Cardiac muscle cell (in vitro differentiated cells and primary cell): ENCODE measurements around the gene PIK3C2G. TPM values are rescaled to one million over a fixed set of nuclear protein-coding genes. Genes with fewer than 3 reads are reported as not detected.
"Not testable (repeated sequence)": the region's sequence is repeated elsewhere in the genome, so short reads cannot be mapped to it uniquely, and the experiment has no call there.

Source experiments
- DNase-seq, 2 donors: peaks; one replicate each; pipeline versions ENCODE4 v3.0.0 to v3.0.0-alpha.2; 2010 to 2017; ENCODE audit warnings: low read depth in 1 of 2, low spot score in 1 of 2
- H3K27ac ChIP-seq: fragments of 200-600 bp; sonication (generic); 2 replicates; pipeline ENCODE4 v1.5.1; 2016
- H3K27me3 ChIP-seq: fragments of 200-600 bp; sonication (generic); 2 replicates; pipeline ENCODE4 v1.6.0; 2016; ENCODE audit warnings: control low read depth
- H3K36me3 ChIP-seq: fragments of 200-600 bp; sonication (generic); 2 replicates; pipeline ENCODE4 v1.5.1; 2016; ENCODE audit warnings: control low read depth
- H3K4me1 ChIP-seq: fragments of 200-600 bp; sonication (generic); 2 replicates; pipeline ENCODE4 v1.8.1; 2017; ENCODE audit warnings: low read depth, mild to moderate bottlenecking, mixed run types
- H3K4me3 ChIP-seq: fragments of 200-600 bp; sonication (generic); 2 replicates; pipeline ENCODE4 v1.5.1; 2016; ENCODE audit warnings: mild to moderate bottlenecking
- H3K9me3 ChIP-seq: fragments of 200-600 bp; sonication (generic); 2 replicates; pipeline ENCODE4 v1.5.1; 2017; ENCODE audit warnings: low read depth, mild to moderate bottlenecking, control low read depth
- CTCF ChIP-seq: IDR thresholded peaks from 2 replicates; pipeline ENCODE4 v1.5.1; 2012; ENCODE audit warnings: low read depth, mild to moderate bottlenecking, low read length
- polyA plus RNA-seq: library from polyadenylated mRNA; unstranded; fragments of >200 nt; fragmentation: Nextera tagmentation; extraction: Ambion mirVana; gene quantifications from 2 replicates; pipeline ENCODE4 v1.2.1, GENCODE V29; 2016
- total RNA-seq: library from RNA; depleted of rRNA; stranded (reverse); fragments of >200 nt; gene quantifications from 2 replicates; pipeline ENCODE4 v1.2.3, GENCODE V29; 2016

The PIK3C2G gene
- total and polyA plus RNA-seq, 2 experiments from 2014 or later, result not detected

DNA sequence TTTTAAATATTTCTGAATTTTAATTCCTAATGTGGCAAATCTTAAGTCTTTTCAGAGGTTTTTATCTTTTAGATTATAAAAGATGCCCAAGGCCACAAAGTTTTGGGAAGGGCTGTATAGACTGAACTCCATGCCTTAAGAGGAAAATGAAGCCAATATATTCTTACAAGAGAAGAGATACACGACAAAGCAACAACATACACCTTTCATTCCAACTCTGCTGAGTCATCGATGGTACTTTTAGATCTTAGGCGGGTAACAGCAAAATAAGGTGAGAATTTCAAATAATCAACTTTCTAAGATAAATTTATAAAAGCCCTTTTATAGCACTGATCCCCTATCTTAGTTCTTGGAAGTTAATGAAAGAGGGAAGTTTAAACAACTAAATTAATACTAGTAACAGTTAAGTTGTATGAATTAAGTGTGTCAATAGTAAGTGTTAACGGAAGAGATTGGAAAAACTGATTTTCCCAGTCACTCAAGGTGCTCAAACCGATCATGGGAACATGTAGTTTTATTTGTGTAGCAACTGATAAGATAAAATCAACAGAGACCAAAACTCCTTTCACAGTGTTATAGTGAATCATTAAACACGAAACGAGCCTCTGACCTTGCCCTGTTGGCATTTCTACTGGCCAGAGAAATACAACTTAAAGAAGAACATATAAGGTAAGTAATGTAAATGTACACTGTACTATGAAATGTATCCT is 18.8 kb upstream of the PIK3C2G start:
- H3K9me3 ChIP-seq, result no peaks in the 10 kb centered on the region
- H3K4me3 ChIP-seq, result no peak overlapping the region
- TF ChIP-seq CTCF, result no peak
- no peak overlapping the region for H3K27ac ChIP-seq
- H3K27me3 ChIP-seq, result no peaks in the 10 kb centered on the region
- no peaks in the 10 kb centered on the region for H3K4me1 ChIP-seq
- no peak for DNase-seq
- no peaks in the 10 kb centered on the region for H3K36me3 ChIP-seq

DNA sequence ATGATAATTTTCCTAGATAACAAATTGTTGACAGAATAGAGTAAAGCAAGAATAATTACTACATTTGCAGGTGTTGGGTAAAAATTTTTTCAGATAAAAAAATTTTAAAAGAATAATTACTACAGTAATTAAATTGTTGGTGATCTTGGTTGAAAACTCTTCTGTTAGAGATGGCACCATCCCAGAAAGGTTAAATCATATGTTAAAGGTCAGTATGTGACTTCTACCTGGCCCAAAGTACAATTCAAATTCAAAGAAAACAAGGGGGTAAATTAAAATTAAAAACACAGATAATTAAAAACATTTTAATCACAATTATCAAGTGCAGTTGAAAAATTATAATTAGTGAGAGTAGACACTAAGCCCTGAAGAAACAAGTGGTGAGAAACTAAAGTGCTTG is 18.1 kb upstream of the PIK3C2G start:
- H3K4me1 ChIP-seq, result no peaks in the 10 kb centered on the region
- H3K4me3 ChIP-seq, result no peak overlapping the region
- no peak for TF ChIP-seq CTCF
- H3K27ac ChIP-seq, result no peak overlapping the region
- no peaks in the 10 kb centered on the region for H3K9me3 ChIP-seq
- no peaks in the 10 kb centered on the region for H3K36me3 ChIP-seq
- no peaks in the 10 kb centered on the region for H3K27me3 ChIP-seq
- DNase-seq, result no peak

- Histone ChIP-seq H3K4me3 (no peak overlapping the region), H3K27me3 (no peaks in the 10 kb centered on the region), H3K9me3 (no peaks in the 10 kb centered on the region), H3K36me3 (no peaks in the 10 kb centered on the region), H3K4me1 (peaks cover 3% of the 10 kb centered on the region), H3K27ac (no peak overlapping the region)
- TF ChIP-seq CTCF, result no peak
- no peak for DNase-seq
Measured at GRCh38 chr12:18246066-18246465, 15.3 kb upstream of the PIK3C2G start.

DNA sequence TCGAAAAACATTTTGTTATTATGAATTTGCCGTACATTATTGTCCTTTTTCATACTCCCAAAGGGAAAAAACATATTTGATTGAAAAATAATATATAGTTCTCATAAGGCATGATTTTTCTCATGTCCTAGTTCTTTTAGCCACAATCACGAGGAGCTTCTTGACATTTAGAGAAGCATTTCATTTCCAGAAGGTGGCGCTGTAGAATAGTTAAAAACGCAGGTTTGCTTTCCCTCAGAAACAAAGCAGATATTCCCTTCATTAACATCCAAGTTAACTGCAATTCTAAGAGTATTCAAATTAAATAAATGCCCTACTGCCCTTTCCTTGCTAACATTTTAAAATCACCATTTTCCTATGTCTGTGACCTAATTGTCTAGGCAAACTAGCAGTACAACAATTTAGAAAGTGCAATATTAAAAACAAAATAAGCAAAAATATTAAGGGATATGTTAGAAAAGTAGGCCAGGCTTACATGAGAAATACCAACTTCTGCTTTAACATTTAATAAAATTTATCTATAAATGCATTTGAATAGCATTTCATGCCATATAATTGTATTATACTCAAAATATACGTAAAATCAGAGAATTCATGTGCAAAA is 10.9 kb upstream of the PIK3C2G start:
- TF ChIP-seq CTCF, result peak; percentile 64
- Histone ChIP-seq H3K27ac (no peak overlapping the region), H3K27me3 (no peaks in the 10 kb centered on the region), H3K4me1 (peaks cover 3% of the 10 kb centered on the region), H3K9me3 (no peaks in the 10 kb centered on the region), H3K36me3 (no peaks in the 10 kb centered on the region), H3K4me3 (no peak overlapping the region)
- DNase-seq, result peak; percentile 82 to 88

DNA sequence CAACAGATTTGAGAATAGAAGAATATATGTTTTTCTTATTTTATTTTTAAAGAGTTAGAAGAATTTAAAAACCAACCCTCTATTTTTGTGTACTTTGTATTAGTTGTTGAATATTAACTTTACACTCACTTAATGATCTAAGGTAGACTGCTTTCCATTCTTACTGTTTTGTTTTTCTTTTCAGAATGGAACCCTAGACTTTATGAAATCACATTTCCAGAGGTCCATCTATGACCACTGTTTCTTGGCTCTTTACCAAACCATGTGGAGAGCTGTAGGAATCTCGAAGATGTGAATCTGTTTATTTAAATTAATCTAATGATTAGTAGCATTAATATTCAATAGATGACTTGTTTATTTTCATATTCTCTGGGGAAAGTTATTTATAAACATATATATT is 7.2 kb upstream of the PIK3C2G start:
- no peak overlapping the region for H3K4me3 ChIP-seq
- H3K27me3 ChIP-seq, result no peaks in the 10 kb centered on the region
- TF ChIP-seq CTCF, result no peak
- H3K36me3 ChIP-seq, result no peaks in the 10 kb centered on the region
- no peak overlapping the region for H3K27ac ChIP-seq
- DNase-seq, result no peak
- peaks cover 3% of the 10 kb centered on the region for H3K4me1 ChIP-seq
- H3K9me3 ChIP-seq, result no peaks in the 10 kb centered on the region

- not testable (repeated sequence) for H3K4me3 ChIP-seq, H3K27ac ChIP-seq, H3K4me1 ChIP-seq, H3K36me3 ChIP-seq, DNase-seq, H3K9me3 ChIP-seq, H3K27me3 ChIP-seq
Measured at GRCh38 chr12:18255004-18255403, 6.3 kb upstream of the PIK3C2G start.
